GM12878 (cell line): ENCODE measurements around the gene CDPF1. TPM values are rescaled to one million over a fixed set of nuclear protein-coding genes. Genes with fewer than 3 reads are reported as not detected.

Source experiments
- ATAC-seq: fragments of 200-7000 bp; cut with Tn5 transposase; 3 replicates; pipeline ENCODE4 v1.9.1; 2020; ENCODE audit warnings: mild to moderate bottlenecking, moderate library complexity
- BruUV-seq: library from RNA; stranded (reverse); fragments of 400-500 nt; replicated peaks from 2 replicates; lab custom pipeline; 2021; lab: Mats Ljungman, UMichigan
- CTCF ChIA-PET: fragments of 300-600 bp; sonication (Branson Sonifier 250); formaldehyde crosslinking; extraction: SDS; loops from one replicate; lab custom pipeline; 2021; ENCODE audit warnings: inconsistent platforms; lab: Yijun Ruan, JAX
- POLR2A ChIA-PET: fragments of 350-600 bp; formaldehyde crosslinking; extraction: SDS; loops from one replicate; lab custom pipeline; 2021; ENCODE audit warnings: inconsistent platforms; lab: Charles Lee
- RAD21 ChIA-PET: fragments of 300-600 bp; sonication (Branson Sonifier 250); formaldehyde crosslinking; loops from one replicate; lab custom pipeline; 2023; ENCODE audit warnings: antibody characterized with exemption; ENCODE audit not compliant: unreplicated experiment; lab: Charles Lee
- SMC1A ChIA-PET: fragments of 300-600 bp; sonication (Branson Sonifier 250); formaldehyde crosslinking; loops from one replicate; lab custom pipeline; 2023; ENCODE audit not compliant: unreplicated experiment, uncharacterized antibody; lab: Charles Lee
- DNase-seq: peaks from one replicate; pipeline ENCODE4 v3.0.0-alpha.2; 2011; ENCODE audit warnings: low read depth, low spot score
- FAIRE-seq: peaks from 3 replicates; lab custom pipeline; 2011; peaks lifted over from hg19 to GRCh38; lab: Jason Lieb, UNC
- H2AFZ ChIP-seq: 2 replicates; pipeline ENCODE4 v1.6.0; 2011; ENCODE audit warnings: low read depth, low read length, control low read depth; ENCODE audit not compliant: control insufficient read depth
- H3K27ac ChIP-seq: 2 replicates; pipeline ENCODE4 v1.5.1; 2011; ENCODE audit warnings: control low read depth; ENCODE audit not compliant: control insufficient read depth, insufficient read depth
- H3K27me3 ChIP-seq, 2 experiments: replicated peaks in 1 of 2; 2 replicates each; pipeline versions ENCODE4 v1.6.0 to v1.6.1; 2011; ENCODE audit warnings: low read length in 1 of 2; ENCODE audit not compliant: control insufficient read depth in 2 of 2, insufficient read depth in 2 of 2
- H3K36me3 ChIP-seq, 2 experiments: 2 replicates each; pipeline ENCODE4 v1.5.1; 2011; ENCODE audit warnings: low read length in 1 of 2; ENCODE audit not compliant: control insufficient read depth in 2 of 2, insufficient read depth in 2 of 2
- H3K4me1 ChIP-seq: 2 replicates; pipeline ENCODE4 v1.6.1; 2011; ENCODE audit warnings: mild to moderate bottlenecking, low read length, moderate library complexity, mixed read lengths; ENCODE audit not compliant: control insufficient read depth, insufficient read depth
- H3K4me2 ChIP-seq: 2 replicates; pipeline ENCODE4 v1.6.0; 2011; ENCODE audit warnings: control low read depth; ENCODE audit not compliant: control insufficient read depth, insufficient read depth
- H3K4me3 ChIP-seq: fragments of 200-600 bp; sonication (generic); 2 replicates; pipeline ENCODE4 v1.5.1; 2016
- H3K79me2 ChIP-seq: 2 replicates; pipeline ENCODE4 v1.6.0; 2011; ENCODE audit warnings: low read length; ENCODE audit not compliant: control insufficient read depth, insufficient read depth
- H3K9ac ChIP-seq: 2 replicates; pipeline ENCODE4 v1.8.0; 2011; ENCODE audit warnings: low read length, control low read depth, mixed read lengths; ENCODE audit not compliant: control insufficient read depth, insufficient read depth
- H3K9me3 ChIP-seq: replicated peaks from 3 replicates; pipeline ENCODE4 v1.5.1; 2011; ENCODE audit warnings: mild to moderate bottlenecking, low read length; ENCODE audit not compliant: control insufficient read depth, insufficient read depth
- H4K20me1 ChIP-seq: 2 replicates; pipeline ENCODE4 v1.6.0; 2011; ENCODE audit not compliant: control insufficient read depth, insufficient read depth
- ATF2 ChIP-seq: IDR thresholded peaks from 2 replicates; pipeline ENCODE4 v1.6.1; 2012; ENCODE audit warnings: low read length, inconsistent platforms
- BCL3 ChIP-seq: IDR thresholded peaks from 2 replicates; pipeline ENCODE4 v1.6.1; 2011; ENCODE audit warnings: borderline replicate concordance, low read depth, mild to moderate bottlenecking, moderate library complexity, low read length; ENCODE audit not compliant: insufficient read depth, poor library complexity, severe bottlenecking
- BRCA1 ChIP-seq: IDR thresholded peaks from 2 replicates; pipeline ENCODE4 v1.6.1; 2011; ENCODE audit warnings: low read depth, low read length, improper control_type of control experiment
- CHD4 ChIP-seq: fragments of 200-600 bp; sonication (generic); IDR thresholded peaks from 2 replicates; pipeline ENCODE4 v1.6.1; 2016; ENCODE audit warnings: mild to moderate bottlenecking
- E4F1 ChIP-seq: fragments of 450-650 bp; IDR thresholded peaks from 2 replicates; pipeline ENCODE4 v1.6.1; 2018; ENCODE audit warnings: borderline replicate concordance, mild to moderate bottlenecking; ENCODE audit not compliant: partially characterized antibody
- GABPA ChIP-seq: IDR thresholded peaks from 2 replicates; pipeline ENCODE4 v1.6.1; 2014; ENCODE audit warnings: antibody characterized with exemption, low read depth, mild to moderate bottlenecking, inconsistent platforms
- IKZF1 ChIP-seq: fragments of 450-650 bp; conservative IDR thresholded peaks from 2 replicates; pipeline ENCODE4 v1.6.1; 2017; ENCODE audit warnings: antibody characterized with exemption, mild to moderate bottlenecking
- NR2F1 ChIP-seq: fragments of 450-650 bp; conservative IDR thresholded peaks from 2 replicates; pipeline ENCODE4 v1.6.1; 2017; ENCODE audit warnings: mild to moderate bottlenecking
- NRF1 ChIP-seq: conservative IDR thresholded peaks from 2 replicates; pipeline ENCODE4 v1.6.1; 2011; ENCODE audit warnings: mild to moderate bottlenecking, low read depth, low read length, improper control_type of control experiment
- PAX5 ChIP-seq: IDR thresholded peaks from 2 replicates; pipeline ENCODE4 v1.6.1; 2011; ENCODE audit warnings: low read depth, low read length, borderline replicate concordance
- PKNOX1 ChIP-seq: fragments of 450-650 bp; IDR thresholded peaks from 2 replicates; pipeline ENCODE4 v1.6.1; 2016; ENCODE audit warnings: mild to moderate bottlenecking
- PML ChIP-seq: IDR thresholded peaks from 2 replicates; pipeline ENCODE4 v1.6.1; 2012; ENCODE audit warnings: low read length, inconsistent platforms
- RELA ChIP-seq: fragments of 450-650 bp; IDR thresholded peaks from 2 replicates; pipeline ENCODE4 v1.8.0; 2014; ENCODE audit warnings: borderline replicate concordance; ENCODE audit not compliant: partially characterized antibody
- SIX5 ChIP-seq: IDR thresholded peaks from 2 replicates; pipeline ENCODE4 v1.6.1; 2011; ENCODE audit warnings: mild to moderate bottlenecking, low read depth, low read length, moderate library complexity; ENCODE audit not compliant: severe bottlenecking
- SUPT20H ChIP-seq: IDR thresholded peaks from 2 replicates; pipeline ENCODE4 v1.6.1; 2011; ENCODE audit warnings: low read depth, mild to moderate bottlenecking, low read length, moderate library complexity, borderline replicate concordance; ENCODE audit not compliant: control insufficient read depth
- TAF1 ChIP-seq: IDR thresholded peaks from 2 replicates; pipeline ENCODE4 v1.6.1; 2011; ENCODE audit warnings: mild to moderate bottlenecking, low read depth, low read length, borderline replicate concordance
- TCF3 ChIP-seq: IDR thresholded peaks from 2 replicates; pipeline ENCODE4 v1.6.1; 2012; ENCODE audit warnings: low read depth, mild to moderate bottlenecking, low read length, borderline replicate concordance; ENCODE audit not compliant: insufficient read depth
- ZNF24 ChIP-seq: fragments of 450-650 bp; IDR thresholded peaks from 2 replicates; pipeline ENCODE4 v1.6.1; 2017; ENCODE audit warnings: antibody characterized with exemption, mild to moderate bottlenecking
- ZNF384 ChIP-seq: IDR thresholded peaks from 2 replicates; pipeline ENCODE4 v1.6.1; 2012; ENCODE audit warnings: low read depth, mild to moderate bottlenecking, low read length, improper control_type of control experiment, borderline replicate concordance
- WGBS: methylation state at CpG from one replicate; pipeline ENCODE4 v1.1.6; 2016; ENCODE audit warnings: low lambda C conversion rate; ENCODE audit not compliant: insufficient replicate concordance, insufficient coverage; ENCODE audit errors: missing lambda C conversion rate; 5-methylcytosine and 5-hydroxymethylcytosine counted together
- in situ Hi-C: fragments of 300-500 bp; cut with MboI; formaldehyde crosslinking; loops from 9 replicates; pipeline ENCODE4 v1.14.3; 2018; ENCODE audit warnings: mixed read lengths
- intact Hi-C: fragments of 100-400 bp; cut with micrococcal nuclease; formaldehyde crosslinking; loops from one replicate; pipeline ENCODE4 v1.14.2; 2022; ENCODE audit not compliant: unreplicated experiment
- polyA plus RNA-seq, 11 experiments: library from polyadenylated mRNA; depleted of rRNA in 4 of 11; unstranded in 6 of 11; stranded (reverse) in 5 of 11; fragments of >200 nt; fragmentation: Nextera tagmentation in 4 of 11; fragmentation: Illumina TruSeq in 1 of 11; extraction: Ambion mirVana in 4 of 11; extraction: Trizol in 1 of 11; gene quantifications; 1 replicate in 1 of 11; 2 replicates in 10 of 11; pipeline versions ENCODE4 v1.2.1 to v1.2.3, GENCODE V29; 2011 to 2016; ENCODE audit warnings: inconsistent platforms in 2 of 11, missing spikeins in 2 of 11, low read depth in 1 of 11
- total RNA-seq, 4 experiments: library from RNA; depleted of rRNA in 3 of 4; stranded (reverse); fragments of >200 nt in 3 of 4; fragmentation: Illumina TruSeq in 1 of 4; extraction: Trizol in 1 of 4; gene quantifications; 2 replicates each; pipeline versions ENCODE4 v1.2.1 to v1.2.3, GENCODE V29; 2013 to 2021

CDPF1 gene
- total and polyA plus RNA-seq, 10 of the 15 experiments (the other 5 are each of a cell fraction or from before 2014, with no cell fraction given) = 1.0 to 22.4 (median 7.9) TPM

- Histone ChIP-seq H3K4me2 (no peak overlapping the region), H3K36me3 (peaks cover under 1 to 5% of the 10 kb centered on the region in 2 experiments; a peak in 3 of 4 replicates), H3K9me3 (peaks cover 2% of the 10 kb centered on the region; the same call in 2 of the 3 replicates), H3K79me2 (no peaks in the 10 kb centered on the region), H3K9ac (no peak overlapping the region), H3K27ac (no peak overlapping the region), H4K20me1 (no peaks in the 10 kb centered on the region), H3K27me3 (no peaks in the 10 kb centered on the region), H3K4me3 (no peak overlapping the region), H3K4me1 (no peaks in the 10 kb centered on the region), H2AFZ (no peak overlapping the region)
- in situ Hi-C loops (no loop called here), intact Hi-C loops (no loop called here)
- SMC1A ChIA-PET = no interaction called here
- RAD21 ChIA-PET = no interaction called here
- CTCF ChIA-PET = no interaction called here
- POLR2A ChIA-PET = no interaction called here
- ATAC-seq (no peak), FAIRE-seq (no peak), DNase-seq (no peak)
- WGBS = 95% methylated on average over 12 of the region's 12 CpGs
- TF ChIP-seq NRF1 (no peak), ATF2 (no peak), GABPA (no peak), NR2F1 (no peak), ZNF24 (no peak), TCF3 (no peak), ZNF384 (no peak), PKNOX1 (no peak), BRCA1 (no peak), PAX5 (no peak), TAF1 (no peak), E4F1 (no peak), SUPT20H (no peak), PML (no peak), IKZF1 (no peak), CHD4 (no peak), BCL3 (no peak), SIX5 (no peak), RELA (no peak)
- TF ChIP-seq, all 136 proteins: peak for 0
- BruUV-seq = no TSS peak
These were observed 23.5 kb upstream of the CDPF1 start for GRCh38 chr22:46273432-46274148.
